ENCODE measurements around the gene CALML4.
"Not testable (repeated sequence)": the region's sequence is repeated elsewhere in the genome, so short reads cannot be mapped to it uniquely, and the experiment has no call there.

The CALML4 gene

GRCh38 chr15:68190048-68190447 lies 15.1 kb downstream of the CALML4 start:
- no peak for DNase-seq (ENCODE audit: low read depth)

DNA sequence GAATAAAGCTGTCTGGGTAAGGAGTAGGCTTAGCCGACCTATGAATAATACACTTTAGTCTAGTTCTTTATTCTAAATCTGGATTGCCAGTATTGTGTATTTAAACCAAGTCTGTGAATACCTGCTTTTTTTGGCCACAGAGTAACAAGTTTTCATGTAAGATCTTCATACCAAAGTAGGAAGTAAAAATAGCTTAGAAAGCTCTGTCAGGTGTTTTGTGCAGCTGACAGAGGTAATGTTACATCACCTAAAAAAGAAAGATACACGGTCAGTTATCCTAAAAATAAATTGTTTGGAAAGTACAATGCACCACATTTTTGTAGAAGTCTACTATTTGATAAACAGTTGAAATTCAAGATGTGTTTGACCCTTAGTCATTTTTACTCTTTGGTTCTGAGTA lies 16.5 kb downstream of the CALML4 start:
- DNase-seq (ENCODE audit: low read depth), result no peak

DNA sequence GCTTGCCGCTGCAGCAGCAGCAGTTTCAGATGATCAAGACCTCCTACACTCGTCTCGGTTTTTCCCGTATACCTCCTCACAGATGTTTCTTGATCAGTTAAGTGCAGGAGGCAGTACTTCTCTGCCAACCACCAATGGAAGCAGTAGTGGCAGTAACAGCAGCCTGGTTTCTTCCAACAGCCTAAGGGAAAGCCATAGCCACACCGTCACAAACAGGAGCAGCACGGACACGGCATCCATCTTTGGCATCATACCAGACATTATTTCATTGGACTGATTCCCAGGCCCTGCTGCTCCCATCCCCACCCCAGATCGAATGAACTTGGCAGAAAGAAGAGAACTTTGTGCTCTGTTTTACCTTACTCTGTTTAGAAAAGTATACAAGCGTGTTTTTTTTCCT lies 17.6 kb downstream of the CALML4 start:
- DNase-seq (ENCODE audit: low read depth), result no peak

- no peak for DNase-seq (ENCODE audit: low read depth)
Observed at GRCh38 chr15:68186671-68187397, 18.3 kb downstream of the CALML4 start.

- no peak for DNase-seq (ENCODE audit: low read depth)
Observed at GRCh38 chr15:68184616-68185480, 20.3 kb downstream of the CALML4 start.

- DNase-seq (ENCODE audit: low read depth), result no peak
Observed at GRCh38 chr15:68183616-68184315, 21.4 kb downstream of the CALML4 start.

GRCh38 chr15:68177742-68178141 lies 27.4 kb downstream of the CALML4 start:
- no peak for DNase-seq (ENCODE audit: low read depth)

DNA sequence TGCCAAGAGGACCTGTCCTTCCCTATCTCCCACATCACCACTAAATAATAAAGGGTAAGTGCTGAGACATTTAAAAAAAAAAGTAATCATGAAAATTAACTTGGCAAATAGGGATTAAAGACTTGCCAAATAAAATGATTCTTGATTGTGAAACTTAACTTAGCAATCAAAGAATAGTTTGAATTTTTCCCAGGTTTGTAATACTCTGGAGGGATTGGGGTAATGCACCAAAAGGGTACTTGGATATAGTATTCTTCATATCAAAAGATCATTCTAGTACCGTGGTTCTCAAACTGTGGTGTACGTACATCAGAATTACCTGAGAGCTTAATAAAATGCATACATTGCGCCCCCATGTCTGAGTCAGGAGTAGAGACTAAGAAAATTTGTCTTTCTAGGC lies 28.5 kb downstream of the CALML4 start:
- no peak for DNase-seq (ENCODE audit: low read depth)

GRCh38 chr15:68175526-68175925 lies 29.6 kb downstream of the CALML4 start:
- no peak for DNase-seq (ENCODE audit: low read depth)

GRCh38 chr15:68173119-68173518 lies 32.0 kb downstream of the CALML4 start:
- DNase-seq (ENCODE audit: low read depth), result no peak

- not testable (repeated sequence) for DNase-seq (ENCODE audit: low read depth)
Observed at GRCh38 chr15:68172037-68172436, 33.1 kb downstream of the CALML4 start.

- no peak for DNase-seq (ENCODE audit: low read depth)
Observed at GRCh38 chr15:68166847-68167246, 38.3 kb downstream of the CALML4 start.

DNA sequence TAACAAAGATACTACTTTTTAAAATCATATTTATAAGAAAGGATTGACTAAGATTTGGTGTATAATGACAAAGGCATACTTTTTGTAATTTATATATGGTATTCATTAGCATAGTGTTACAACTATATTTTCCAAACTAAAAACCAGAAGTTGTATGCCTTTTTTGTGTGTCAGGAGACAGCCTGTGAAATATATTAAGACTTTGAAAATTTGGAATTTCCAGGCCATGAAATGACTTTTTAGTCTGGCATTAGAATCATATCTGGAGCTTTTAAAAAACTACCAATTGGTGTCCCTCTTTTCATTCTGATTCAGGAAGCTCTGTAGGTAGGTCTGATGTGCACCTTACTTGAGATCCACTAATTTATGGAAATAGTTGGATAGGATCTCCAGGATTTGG lies 41.9 kb downstream of the CALML4 start:
- DNase-seq (ENCODE audit: low read depth), result no peak

DNA sequence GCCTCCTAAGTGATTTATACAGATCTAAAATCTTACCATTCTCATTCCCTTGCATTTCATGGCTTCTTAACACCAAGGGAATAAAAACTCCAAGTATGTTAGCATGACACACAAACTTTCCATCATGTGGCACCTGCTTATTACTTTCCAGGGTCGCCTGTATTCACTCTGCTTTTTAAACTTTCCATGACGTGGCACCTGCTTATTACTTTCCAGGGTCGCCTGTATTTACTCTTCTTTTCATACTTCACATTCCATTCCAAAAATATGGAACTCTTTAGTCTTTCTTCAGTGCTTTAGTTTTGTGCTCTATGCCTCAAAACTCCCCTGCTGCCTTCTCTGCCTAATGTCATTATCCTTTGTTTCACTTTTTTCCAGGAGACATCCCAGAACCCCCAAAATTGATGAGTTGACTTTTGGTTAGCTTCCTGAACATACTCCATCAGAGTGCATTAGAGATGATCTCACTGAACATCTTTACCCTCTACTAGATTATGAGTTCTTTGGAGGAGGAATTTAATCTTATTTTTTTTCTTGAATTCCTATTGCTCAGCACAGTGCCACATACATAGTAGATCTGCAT lies 47.0 kb downstream of the CALML4 start:
- DNase-seq (ENCODE audit: low read depth), result no peak

- no peak for DNase-seq (ENCODE audit: low read depth)
Observed at GRCh38 chr15:68157074-68157473, 48.1 kb downstream of the CALML4 start.

GRCh38 chr15:68154923-68155559 lies 50.1 kb downstream of the CALML4 start:
- peak; percentile 8 for DNase-seq (ENCODE audit: low read depth)

GRCh38 chr15:68152342-68152741 lies 52.8 kb downstream of the CALML4 start:
- DNase-seq (ENCODE audit: low read depth), result no peak

GRCh38 chr15:68151277-68151676 lies 53.9 kb downstream of the CALML4 start:
- no peak for DNase-seq (ENCODE audit: low read depth)

DNA sequence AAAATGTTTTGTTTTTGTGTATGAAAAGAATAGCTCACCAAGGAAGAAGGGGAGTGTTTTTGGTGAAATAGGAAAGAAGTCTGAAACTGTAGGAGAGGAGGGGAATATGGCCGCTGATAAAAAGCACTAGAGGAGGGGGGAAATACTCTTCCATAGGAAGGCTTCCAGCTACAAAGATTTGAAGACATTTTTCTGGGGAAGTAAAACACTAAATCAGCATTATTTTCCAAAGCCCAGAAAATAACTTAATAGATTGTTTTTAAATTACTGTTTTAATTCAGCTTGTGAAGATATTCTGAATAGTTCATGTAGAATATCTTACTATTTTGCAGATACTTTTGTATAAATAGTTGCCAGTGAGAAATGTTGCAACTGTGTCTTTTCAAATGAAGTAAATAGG lies 54.9 kb downstream of the CALML4 start:
- no peak for DNase-seq (ENCODE audit: low read depth)

GRCh38 chr15:68149059-68149458 lies 56.1 kb downstream of the CALML4 start:
- no peak for DNase-seq (ENCODE audit: low read depth)

DNA sequence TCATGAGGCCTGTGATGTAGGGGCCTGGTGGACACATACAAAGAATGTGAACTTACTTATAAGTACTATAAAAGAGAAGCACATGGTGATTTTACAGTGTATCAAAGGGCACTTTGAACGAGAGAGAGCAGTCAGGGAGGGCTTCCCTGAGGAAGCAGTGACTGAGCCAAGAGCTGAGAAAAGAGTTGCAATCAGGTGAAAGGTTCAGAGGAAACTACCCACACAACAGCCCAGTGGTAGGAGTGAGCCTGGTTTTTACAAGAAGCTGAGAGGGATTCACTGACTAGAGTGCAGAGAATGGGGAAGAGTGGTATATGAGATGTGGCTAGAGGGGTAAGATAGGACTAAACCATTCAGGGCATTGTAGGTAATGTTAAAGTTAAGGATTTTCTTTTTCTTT lies 57.1 kb downstream of the CALML4 start:
- DNase-seq (ENCODE audit: low read depth), result no peak

- no peak for DNase-seq (ENCODE audit: low read depth)
Observed at GRCh38 chr15:68145706-68146105, 59.4 kb downstream of the CALML4 start.

Data from T follicular helper cell (primary cell).